HG03025 (cell line): Measurements from ENCODE around the gene CCM2L.

ENCODE experiments used
- ATAC-seq: cut with Tn5 transposase; IDR thresholded peaks from one replicate; pipeline ENCODE4 v1.9.1; 2021; ENCODE audit warnings: mild to moderate bottlenecking, moderate library complexity; ENCODE audit not compliant: unreplicated experiment, low FRiP score

CCM2L gene

GRCh38 chr20:32052778-32053362 is 42.6 kb downstream of the CCM2L start:
- no peak for ATAC-seq

GRCh38 chr20:32053648-32054047 is 43.4 kb downstream of the CCM2L start:
- ATAC-seq: no peak

- ATAC-seq: no peak
These were observed 46.7 kb downstream of the CCM2L start for GRCh38 chr20:32056708-32057483.

- ATAC-seq: no peak
These were observed 47.5 kb downstream of the CCM2L start for GRCh38 chr20:32057656-32058184.

GRCh38 chr20:32059189-32059588 is 49.0 kb downstream of the CCM2L start:
- ATAC-seq: no peak

GRCh38 chr20:32062776-32063170 is 52.5 kb downstream of the CCM2L start:
- ATAC-seq: no peak

GRCh38 chr20:32063695-32064094 is 53.5 kb downstream of the CCM2L start:
- no peak for ATAC-seq

- ATAC-seq: no peak
These were observed 54.4 kb downstream of the CCM2L start for GRCh38 chr20:32064667-32065066.

- no peak for ATAC-seq
These were observed 57.1 kb downstream of the CCM2L start for GRCh38 chr20:32067234-32067821.

- ATAC-seq: no peak
These were observed 57.9 kb downstream of the CCM2L start for GRCh38 chr20:32068174-32068573.

GRCh38 chr20:32069711-32070110 is 59.5 kb downstream of the CCM2L start:
- no peak for ATAC-seq

GRCh38 chr20:32070282-32070681 is 60.0 kb downstream of the CCM2L start:
- no peak for ATAC-seq

- ATAC-seq: no peak
These were observed 60.5 kb downstream of the CCM2L start for GRCh38 chr20:32070690-32071213.

- ATAC-seq: no peak
These were observed 61.3 kb downstream of the CCM2L start for GRCh38 chr20:32071395-32072167.

GRCh38 chr20:32072168-32072750 is 62.0 kb downstream of the CCM2L start:
- ATAC-seq: no peak

- ATAC-seq: no peak
These were observed 65.3 kb downstream of the CCM2L start for GRCh38 chr20:32075534-32075933.

GRCh38 chr20:32077190-32077589 is 67.0 kb downstream of the CCM2L start:
- ATAC-seq: no peak

- ATAC-seq: no peak
These were observed 68.1 kb downstream of the CCM2L start for GRCh38 chr20:32078322-32078721.

GRCh38 chr20:32078791-32079190 is 68.6 kb downstream of the CCM2L start:
- no peak for ATAC-seq

- ATAC-seq: no peak
These were observed 69.4 kb downstream of the CCM2L start for GRCh38 chr20:32079655-32080109.
